H9 (cell line): ENCODE data around the gene OPA3. TPM values are rescaled to one million over a fixed set of nuclear protein-coding genes. Genes with fewer than 3 reads are reported as not detected.

Experiments
- DNase-seq: peaks from one replicate; pipeline ENCODE4 v3.0.0-alpha.2; 2017
- H2AFZ ChIP-seq: one replicate; pipeline ENCODE4 v1.6.1; 2013; ENCODE audit warnings: mild to moderate bottlenecking, low read length, control low read depth, moderate library complexity
- H2AK5ac ChIP-seq: 2 replicates; pipeline ENCODE4 v1.6.1; 2013; ENCODE audit warnings: low read length, control low read depth, mixed read lengths; ENCODE audit not compliant: insufficient read length
- H2BK120ac ChIP-seq: one replicate; pipeline ENCODE4 v1.6.1; 2013; ENCODE audit warnings: low read depth, mild to moderate bottlenecking, low read length, control low read depth, inconsistent platforms; ENCODE audit not compliant: poor library complexity, severe bottlenecking
- H2BK12ac ChIP-seq: 2 replicates; pipeline ENCODE4 v1.6.1; 2013; ENCODE audit warnings: low read length, control low read depth, mixed read lengths, low read depth; ENCODE audit not compliant: insufficient read length
- H2BK15ac ChIP-seq: 2 replicates; pipeline ENCODE4 v1.6.1; 2013; ENCODE audit warnings: low read depth, low read length, control low read depth
- H2BK20ac ChIP-seq: one replicate; pipeline ENCODE4 v1.6.1; 2013; ENCODE audit warnings: low read depth, mild to moderate bottlenecking, low read length, control low read depth, inconsistent platforms; ENCODE audit not compliant: poor library complexity, severe bottlenecking
- H2BK5ac ChIP-seq: 2 replicates; pipeline ENCODE4 v1.6.1; 2013; ENCODE audit warnings: low read length, control low read depth, mixed read lengths; ENCODE audit not compliant: insufficient read length
- H3K14ac ChIP-seq: 2 replicates; pipeline ENCODE4 v1.6.1; 2013; ENCODE audit warnings: low read length, control low read depth; ENCODE audit not compliant: insufficient read depth
- H3K18ac ChIP-seq: 2 replicates; pipeline ENCODE4 v1.6.1; 2013; ENCODE audit warnings: low read depth, mild to moderate bottlenecking, mixed read lengths, low read length, control low read depth; ENCODE audit not compliant: insufficient read length
- H3K23ac ChIP-seq: 2 replicates; pipeline ENCODE4 v1.6.1; 2013; ENCODE audit warnings: low read length, control low read depth, mixed read lengths, low read depth; ENCODE audit not compliant: insufficient read length
- H3K23me2 ChIP-seq: 2 replicates; pipeline ENCODE4 v1.6.1; 2013; ENCODE audit warnings: low read depth, mild to moderate bottlenecking, mixed read lengths, low read length, control low read depth; ENCODE audit not compliant: insufficient read length, poor library complexity, severe bottlenecking
- H3K27ac ChIP-seq: 2 replicates; pipeline ENCODE4 v1.5.1; 2013; ENCODE audit warnings: low read length, control low read depth, mixed read lengths, low read depth; ENCODE audit not compliant: insufficient read length
- H3K27me3 ChIP-seq: 2 replicates; pipeline ENCODE4 v1.6.1; 2013; ENCODE audit warnings: low read length, control low read depth, inconsistent platforms; ENCODE audit not compliant: insufficient read depth
- H3K4ac ChIP-seq: 2 replicates; pipeline ENCODE4 v1.6.1; 2013; ENCODE audit warnings: low read depth, mild to moderate bottlenecking, control low read depth, inconsistent platforms, low read length, moderate library complexity
- H3K4me1 ChIP-seq: 2 replicates; pipeline ENCODE4 v1.6.1; 2013; ENCODE audit warnings: low read length, control low read depth, inconsistent platforms; ENCODE audit not compliant: insufficient read depth
- H3K4me2 ChIP-seq: 2 replicates; pipeline ENCODE4 v1.6.1; 2013; ENCODE audit warnings: low read length, control low read depth, mixed read lengths; ENCODE audit not compliant: insufficient read length, insufficient read depth
- H3K56ac ChIP-seq: 2 replicates; pipeline ENCODE4 v1.6.1; 2013; ENCODE audit warnings: low read depth, mild to moderate bottlenecking, mixed read lengths, low read length, control low read depth; ENCODE audit not compliant: insufficient read length
- H3K79me1 ChIP-seq: 2 replicates; pipeline ENCODE4 v1.6.1; 2013; ENCODE audit warnings: low read depth, mild to moderate bottlenecking, moderate library complexity, low read length, control low read depth, inconsistent platforms; ENCODE audit not compliant: insufficient read depth, poor library complexity, severe bottlenecking
- H3K79me2 ChIP-seq: 2 replicates; pipeline ENCODE4 v1.6.1; 2013; ENCODE audit warnings: low read length, control low read depth, inconsistent platforms; ENCODE audit not compliant: insufficient read depth
- H3K9ac ChIP-seq: 2 replicates; pipeline ENCODE4 v1.6.1; 2013; ENCODE audit warnings: low read length, control low read depth, mixed read lengths; ENCODE audit not compliant: insufficient read length; ENCODE audit errors: extremely low read depth
- H3K9me3 ChIP-seq: one replicate; pipeline ENCODE4 v1.6.1; 2013; ENCODE audit warnings: low read depth, low read length, inconsistent platforms; ENCODE audit not compliant: control insufficient read depth
- H3T11ph ChIP-seq: one replicate; pipeline ENCODE4 v1.6.1; 2013; ENCODE audit warnings: mild to moderate bottlenecking, low read length, control low read depth, inconsistent platforms
- H4K20me1 ChIP-seq: one replicate; pipeline ENCODE4 v1.6.1; 2013; ENCODE audit not compliant: control insufficient read depth, insufficient read length, insufficient read depth
- H4K5ac ChIP-seq: 2 replicates; pipeline ENCODE4 v1.6.1; 2013; ENCODE audit warnings: low read depth, mild to moderate bottlenecking, mixed read lengths, low read length, control low read depth; ENCODE audit not compliant: insufficient read length
- H4K8ac ChIP-seq: replicated peaks from 2 replicates; pipeline ENCODE4 v1.6.1; 2013; ENCODE audit warnings: low read length, control low read depth, mixed read lengths, low read depth; ENCODE audit not compliant: insufficient read length
- H4K91ac ChIP-seq: 2 replicates; pipeline ENCODE4 v1.6.1; 2013; ENCODE audit warnings: low read depth, mild to moderate bottlenecking, moderate library complexity, mixed read lengths, low read length, control low read depth; ENCODE audit not compliant: insufficient read length
- H3K27ac Mint-ChIP-seq, 3 experiments: 2 replicates in 2 of 3; 3 replicates in 1 of 3; pipeline ENCODE4 v1.8.0; 2020 to 2021; ENCODE audit warnings: mixed read lengths in 3 of 3, mild to moderate bottlenecking in 1 of 3, moderate library complexity in 1 of 3
- H3K27me3 Mint-ChIP-seq: 2 replicates; pipeline ENCODE4 v1.8.0; 2021; ENCODE audit warnings: low read depth, mild to moderate bottlenecking, moderate library complexity, mixed read lengths
- H3K36me3 Mint-ChIP-seq, 3 experiments: 2 replicates in 2 of 3; 3 replicates in 1 of 3; pipeline ENCODE4 v1.8.0; 2020 to 2021; ENCODE audit warnings: low read depth in 3 of 3, mixed read lengths in 3 of 3; ENCODE audit not compliant: insufficient read depth in 1 of 3
- H3K4me1 Mint-ChIP-seq, 2 experiments: 2 replicates each; pipeline ENCODE4 v1.8.0; 2020; ENCODE audit warnings: mixed read lengths in 2 of 2
- H3K4me3 Mint-ChIP-seq, 2 experiments: 2 replicates in 1 of 2; 3 replicates in 1 of 2; pipeline ENCODE4 v1.8.0; 2020 to 2021; ENCODE audit warnings: mild to moderate bottlenecking in 2 of 2, mixed read lengths in 2 of 2, moderate library complexity in 1 of 2
- H3K9me3 Mint-ChIP-seq, 2 experiments: 2 replicates in 1 of 2; 3 replicates in 1 of 2; pipeline ENCODE4 v1.8.0; 2020; ENCODE audit warnings: mild to moderate bottlenecking in 2 of 2, mixed read lengths in 2 of 2, moderate library complexity in 1 of 2
- WGBS: extraction: QIAGEN DNeasy Blood & Tissue Kit; methylation state at CpG from one replicate; pipeline ENCODE4 v1.1.7; 2013; ENCODE audit warnings: missing lambda C conversion rate, low lambda C conversion rate, mixed read lengths; ENCODE audit not compliant: insufficient read length; ENCODE audit errors: extremely low coverage; 5-methylcytosine and 5-hydroxymethylcytosine counted together
- total RNA-seq: library from RNA; stranded (reverse); gene quantifications from 2 replicates; pipeline ENCODE4 v1.2.1, GENCODE V29; 2021
- TF ChIP-seq, protein P1 (sequence below): fragments of 200-600 bp; sonication (generic); conservative IDR thresholded peaks from 3 replicates; pipeline ENCODE4 v1.8.0; 2021; ENCODE audit warnings: antibody characterized with exemption, mild to moderate bottlenecking

OPA3 gene
- total RNA-seq, 1 experiment from 2014 or later: 13.0 TPM

- Histone ChIP-seq H2BK5ac (no peak overlapping the region), H3K79me2 (0 out of 2 replicates have a peak, but pooled peaks cover 2% of the 10 kb centered on the region), H4K20me1 (no peaks in the 10 kb centered on the region), H4K5ac (no peak overlapping the region), H3K56ac (no peak overlapping the region), H3K79me1 (no peaks in the 10 kb centered on the region), H2AFZ (no peak overlapping the region), H3T11ph (no peak overlapping the region), H3K27me3 (no peaks in the 10 kb centered on the region), H2AK5ac (no peak overlapping the region), H3K4ac (no peak overlapping the region), H4K8ac (no peak overlapping the region), H2BK20ac (no peak overlapping the region), H4K91ac (no peak overlapping the region), H3K18ac (no peak overlapping the region), H3K23ac (no peak overlapping the region), H2BK15ac (no peak overlapping the region), H3K4me2 (no peak overlapping the region), H3K4me1 (no peaks in the 10 kb centered on the region), H3K27ac (no peak overlapping the region), H2BK12ac (no peak overlapping the region), H2BK120ac (no peak overlapping the region), H3K9ac (no peak overlapping the region), H3K23me2 (no peaks in the 10 kb centered on the region), H3K14ac (no peak overlapping the region), H3K9me3 (no peaks in the 10 kb centered on the region)
- WGBS: no CpG with 5 or more reads among the region's 10 CpGs
- Mint-ChIP-seq H3K36me3 (no peaks in the 10 kb centered on the region; a peak in 1 of 7 replicates), H3K4me3 (peak overlapping the region in 1 of 2 experiments; percentile 38; a peak in 1 of 5 replicates), H3K27me3 (no peaks in the 10 kb centered on the region), H3K4me1 (peaks cover 9 to 13% of the 10 kb centered on the region in 2 experiments), H3K27ac (peak overlapping the region; percentile 16 to 61 (median 49); a peak in 4 of 7 replicates), H3K9me3 (no peaks in the 10 kb centered on the region)
- peak; percentile 82 for DNase-seq
- TF ChIP-seq, protein P1, sequence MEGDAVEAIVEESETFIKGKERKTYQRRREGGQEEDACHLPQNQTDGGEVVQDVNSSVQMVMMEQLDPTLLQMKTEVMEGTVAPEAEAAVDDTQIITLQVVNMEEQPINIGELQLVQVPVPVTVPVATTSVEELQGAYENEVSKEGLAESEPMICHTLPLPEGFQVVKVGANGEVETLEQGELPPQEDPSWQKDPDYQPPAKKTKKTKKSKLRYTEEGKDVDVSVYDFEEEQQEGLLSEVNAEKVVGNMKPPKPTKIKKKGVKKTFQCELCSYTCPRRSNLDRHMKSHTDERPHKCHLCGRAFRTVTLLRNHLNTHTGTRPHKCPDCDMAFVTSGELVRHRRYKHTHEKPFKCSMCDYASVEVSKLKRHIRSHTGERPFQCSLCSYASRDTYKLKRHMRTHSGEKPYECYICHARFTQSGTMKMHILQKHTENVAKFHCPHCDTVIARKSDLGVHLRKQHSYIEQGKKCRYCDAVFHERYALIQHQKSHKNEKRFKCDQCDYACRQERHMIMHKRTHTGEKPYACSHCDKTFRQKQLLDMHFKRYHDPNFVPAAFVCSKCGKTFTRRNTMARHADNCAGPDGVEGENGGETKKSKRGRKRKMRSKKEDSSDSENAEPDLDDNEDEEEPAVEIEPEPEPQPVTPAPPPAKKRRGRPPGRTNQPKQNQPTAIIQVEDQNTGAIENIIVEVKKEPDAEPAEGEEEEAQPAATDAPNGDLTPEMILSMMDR: peak; percentile 88
Observed at GRCh38 chr19:45558399-45558878, 26.2 kb downstream of the OPA3 start.
